ENCODE data around the gene WDR55.

- TF ChIP-seq CTCF (IDR thresholded peaks at IDR 0.05; ENCODE audit: insufficient read depth, low read depth, low read length) (no peak), EZH2 (IDR thresholded peaks at IDR 0.05; ENCODE audit: insufficient read depth, low read length) (no peak)
Measured at GRCh38 chr5:140641716-140642115, 23.0 kb upstream of the WDR55 start.

Measured in astrocyte (in vitro differentiated cells and primary cell).